TTC549 (cell line): ENCODE data around the gene NRDE2.

ENCODE experiments used
- FAIRE-seq: peaks from 2 replicates; lab custom pipeline; 2012; peaks lifted over from hg19 to GRCh38; lab: Jason Lieb, UNC

NRDE2 gene, protein sequence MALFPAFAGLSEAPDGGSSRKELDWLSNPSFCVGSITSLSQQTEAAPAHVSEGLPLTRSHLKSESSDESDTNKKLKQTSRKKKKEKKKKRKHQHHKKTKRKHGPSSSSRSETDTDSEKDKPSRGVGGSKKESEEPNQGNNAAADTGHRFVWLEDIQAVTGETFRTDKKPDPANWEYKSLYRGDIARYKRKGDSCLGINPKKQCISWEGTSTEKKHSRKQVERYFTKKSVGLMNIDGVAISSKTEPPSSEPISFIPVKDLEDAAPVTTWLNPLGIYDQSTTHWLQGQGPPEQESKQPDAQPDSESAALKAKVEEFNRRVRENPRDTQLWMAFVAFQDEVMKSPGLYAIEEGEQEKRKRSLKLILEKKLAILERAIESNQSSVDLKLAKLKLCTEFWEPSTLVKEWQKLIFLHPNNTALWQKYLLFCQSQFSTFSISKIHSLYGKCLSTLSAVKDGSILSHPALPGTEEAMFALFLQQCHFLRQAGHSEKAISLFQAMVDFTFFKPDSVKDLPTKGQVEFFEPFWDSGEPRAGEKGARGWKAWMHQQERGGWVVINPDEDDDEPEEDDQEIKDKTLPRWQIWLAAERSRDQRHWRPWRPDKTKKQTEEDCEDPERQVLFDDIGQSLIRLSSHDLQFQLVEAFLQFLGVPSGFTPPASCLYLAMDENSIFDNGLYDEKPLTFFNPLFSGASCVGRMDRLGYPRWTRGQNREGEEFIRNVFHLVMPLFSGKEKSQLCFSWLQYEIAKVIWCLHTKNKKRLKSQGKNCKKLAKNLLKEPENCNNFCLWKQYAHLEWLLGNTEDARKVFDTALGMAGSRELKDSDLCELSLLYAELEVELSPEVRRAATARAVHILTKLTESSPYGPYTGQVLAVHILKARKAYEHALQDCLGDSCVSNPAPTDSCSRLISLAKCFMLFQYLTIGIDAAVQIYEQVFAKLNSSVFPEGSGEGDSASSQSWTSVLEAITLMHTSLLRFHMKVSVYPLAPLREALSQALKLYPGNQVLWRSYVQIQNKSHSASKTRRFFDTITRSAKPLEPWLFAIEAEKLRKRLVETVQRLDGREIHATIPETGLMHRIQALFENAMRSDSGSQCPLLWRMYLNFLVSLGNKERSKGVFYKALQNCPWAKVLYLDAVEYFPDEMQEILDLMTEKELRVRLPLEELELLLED

DNA sequence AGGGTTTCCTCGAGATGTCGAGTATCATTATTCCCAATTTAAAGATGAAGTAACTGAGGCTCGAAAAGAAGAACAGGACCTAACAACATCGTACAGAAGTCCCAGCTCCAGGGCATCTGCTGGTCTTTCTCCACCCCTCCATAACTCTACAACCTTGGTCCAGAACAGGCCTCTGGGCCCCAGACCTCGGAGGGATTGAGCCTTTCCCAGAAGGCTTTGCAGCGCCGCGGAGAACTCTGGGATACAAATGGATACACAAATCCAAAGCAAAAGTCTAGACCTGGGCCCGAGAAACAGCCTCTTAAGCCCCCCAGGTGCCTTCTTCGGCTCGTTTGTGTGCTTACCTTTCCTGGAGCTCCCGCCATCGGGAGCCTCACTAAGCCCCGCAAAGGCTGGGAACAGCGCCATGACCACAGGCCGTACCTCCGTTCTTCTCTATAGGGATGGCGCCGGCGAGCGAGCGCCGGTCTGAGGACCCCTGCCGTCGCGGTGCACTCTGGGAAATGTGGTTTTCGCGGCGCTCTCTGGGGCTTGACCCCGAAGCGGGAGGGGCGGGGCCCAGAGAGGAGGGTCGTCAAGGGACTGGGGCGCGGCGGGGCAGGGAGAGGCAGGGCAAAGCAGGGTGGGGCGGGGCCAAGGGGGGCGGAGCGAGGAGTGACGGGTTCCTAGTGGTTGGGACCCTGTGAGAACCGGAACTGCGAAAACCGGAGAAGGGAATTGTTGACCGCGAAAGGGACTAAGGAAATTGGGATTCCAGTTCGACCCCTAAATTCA, at the start of gene NRDE2:
NRDE2 (minus strand) TSS at position 445 of the 774 bp plus-strand sequence; CDS start at position 408, 37 bp downstream.
- FAIRE-seq: peak; percentile 57

GRCh38 chr14:90381011-90381786, 49.5 kb upstream of the NRDE2 start:
- FAIRE-seq: no peak

DNA sequence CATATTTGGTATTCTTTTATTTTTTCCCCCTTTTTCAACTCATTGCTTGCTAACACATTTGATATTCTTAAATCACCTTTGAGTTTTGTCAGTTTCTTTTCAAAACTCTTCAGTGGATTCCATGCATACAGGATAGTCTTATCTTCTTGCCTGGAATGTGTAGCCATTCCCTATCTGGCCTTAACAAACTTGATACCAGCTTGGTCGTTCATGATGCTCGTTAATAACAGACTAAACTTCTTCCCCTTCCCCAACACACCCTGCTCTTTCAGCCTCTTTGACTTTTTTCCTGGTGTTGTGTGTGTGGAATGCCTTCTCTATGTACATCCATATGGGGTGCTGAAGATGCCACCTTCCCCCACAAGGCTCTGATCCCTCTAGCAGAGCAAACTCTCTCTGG, 47.4 kb upstream of the NRDE2 start:
- FAIRE-seq: no peak

DNA sequence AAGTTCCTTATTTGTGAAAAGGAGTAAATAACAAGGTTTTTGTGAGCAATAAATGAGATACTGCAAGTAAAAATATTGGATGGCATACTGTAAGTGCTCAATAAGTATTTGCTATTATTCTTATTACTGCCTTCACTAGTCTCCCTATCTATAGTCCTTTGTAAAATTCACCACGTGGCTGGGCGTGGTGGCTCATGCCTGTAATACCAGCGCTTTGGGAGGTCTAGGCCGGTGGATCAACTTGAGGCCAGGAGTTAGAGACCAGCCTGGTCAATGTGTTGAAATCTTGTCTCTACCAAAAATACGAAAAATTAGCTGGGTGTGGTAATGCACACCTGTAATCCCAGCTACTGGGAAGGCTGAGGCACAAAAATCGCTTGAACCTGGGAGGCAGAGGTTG, 46.5 kb upstream of the NRDE2 start:
- FAIRE-seq: no peak

DNA sequence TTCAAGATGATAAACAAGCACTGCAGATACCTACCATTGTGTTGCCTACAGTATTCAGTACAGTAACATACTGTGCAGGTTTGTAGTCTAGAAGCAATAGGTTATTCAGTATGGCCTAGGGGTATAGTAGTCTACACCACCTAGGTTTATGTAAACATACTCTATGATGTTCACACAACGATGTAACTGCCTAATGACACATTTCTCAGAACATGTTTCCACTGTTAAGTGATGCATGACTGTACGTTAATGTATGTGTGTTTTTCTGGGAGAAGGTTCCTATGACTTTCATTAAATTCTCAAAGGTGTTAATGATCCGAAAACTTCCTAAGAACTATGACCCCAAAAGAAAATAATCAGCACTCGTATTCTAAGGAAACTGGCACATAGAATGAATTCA, 44.2 kb upstream of the NRDE2 start:
- FAIRE-seq: no peak

- no peak for FAIRE-seq
Measured at GRCh38 chr14:90374813-90375212, 43.1 kb upstream of the NRDE2 start.

- no peak for FAIRE-seq
Measured at GRCh38 chr14:90373887-90374286, 42.1 kb upstream of the NRDE2 start.

- no peak for FAIRE-seq
Measured at GRCh38 chr14:90368946-90369721, 37.4 kb upstream of the NRDE2 start.

DNA sequence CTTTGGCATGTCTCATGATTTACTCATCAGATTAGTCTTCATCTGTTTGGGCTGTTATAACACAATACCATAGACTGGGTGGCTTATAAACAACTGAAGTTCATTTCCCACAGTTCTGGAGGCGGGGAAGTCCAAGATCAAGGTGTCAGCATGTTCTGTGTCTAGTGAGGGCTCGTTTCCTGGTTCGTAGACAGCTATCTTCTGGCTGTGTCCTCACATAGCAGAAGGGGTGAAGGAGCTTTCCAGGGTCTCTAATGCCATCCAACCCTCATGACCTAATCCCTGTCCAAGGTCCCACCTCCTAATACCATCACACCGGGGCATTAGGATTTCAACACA, 30.8 kb upstream of the NRDE2 start:
- no peak for FAIRE-seq

GRCh38 chr14:90361865-90362557, 30.3 kb upstream of the NRDE2 start:
- no peak for FAIRE-seq

- FAIRE-seq: no peak
Measured at GRCh38 chr14:90358359-90358758, 26.6 kb upstream of the NRDE2 start.

DNA sequence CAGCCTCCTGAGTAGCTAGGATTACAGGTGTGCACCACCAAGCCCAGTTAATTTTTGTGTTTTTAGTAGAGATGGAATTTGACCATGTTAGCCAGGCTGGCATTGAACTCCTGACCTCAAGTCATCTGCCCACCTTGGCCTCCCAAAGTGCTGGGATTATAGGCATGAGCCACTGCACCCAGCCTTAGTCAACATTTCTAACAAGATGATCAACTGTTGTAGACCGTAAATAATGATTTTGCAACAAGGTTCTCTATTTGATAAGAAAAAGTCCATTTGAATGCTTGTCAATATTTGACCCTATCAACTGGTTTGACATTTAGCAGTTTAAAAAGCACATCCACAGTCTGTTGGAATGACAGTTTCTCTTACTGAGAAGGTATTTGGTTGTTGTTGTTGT, 25.2 kb upstream of the NRDE2 start:
- no peak for FAIRE-seq

DNA sequence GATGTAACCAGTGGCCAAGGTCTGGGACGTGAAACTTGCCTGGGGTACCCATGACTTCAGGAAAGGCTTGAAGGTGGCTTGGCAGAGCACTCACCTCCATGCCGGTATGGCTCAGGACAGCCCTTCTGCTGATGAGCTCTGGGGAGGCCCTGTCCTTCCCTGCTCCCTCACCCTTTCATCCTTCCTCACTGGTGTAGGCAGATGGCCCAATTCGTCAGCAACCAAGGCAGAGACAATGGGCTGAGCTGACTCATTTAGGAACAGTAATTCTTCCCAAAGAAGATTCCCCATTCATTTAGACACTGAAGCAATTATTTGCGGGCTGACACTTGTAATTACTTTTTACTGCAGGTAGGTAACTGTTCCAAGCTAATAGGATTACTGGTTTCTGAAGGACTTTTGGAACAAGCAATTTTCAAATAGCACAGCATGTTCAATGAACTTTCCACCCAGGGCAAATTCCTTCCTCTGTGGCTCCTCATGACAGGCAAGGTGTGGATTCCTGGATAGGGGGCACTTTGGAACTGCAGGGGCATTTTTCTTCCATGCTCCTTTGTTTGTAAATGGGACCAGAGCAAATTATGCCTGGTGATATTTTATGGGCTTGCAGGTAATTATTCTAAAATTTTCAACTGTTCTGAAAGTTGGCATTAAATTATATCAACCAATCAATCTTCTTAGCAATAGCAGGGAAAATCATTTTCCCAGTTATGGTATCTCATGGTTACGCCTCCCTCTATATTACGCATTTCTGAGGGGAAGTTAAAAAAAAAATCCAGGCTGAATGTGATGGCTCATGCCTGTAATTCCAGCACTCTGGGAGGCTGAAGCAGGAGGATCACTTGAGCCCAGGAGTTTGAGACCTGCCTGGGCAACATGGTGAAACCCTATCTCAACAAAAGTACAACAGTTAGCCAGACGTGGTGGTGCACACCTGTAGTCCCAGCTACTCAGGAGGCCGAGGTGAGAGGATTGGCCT, 24.1 kb upstream of the NRDE2 start:
- FAIRE-seq: no peak

- FAIRE-seq: no peak
Measured at GRCh38 chr14:90354551-90355298, 23.0 kb upstream of the NRDE2 start.

DNA sequence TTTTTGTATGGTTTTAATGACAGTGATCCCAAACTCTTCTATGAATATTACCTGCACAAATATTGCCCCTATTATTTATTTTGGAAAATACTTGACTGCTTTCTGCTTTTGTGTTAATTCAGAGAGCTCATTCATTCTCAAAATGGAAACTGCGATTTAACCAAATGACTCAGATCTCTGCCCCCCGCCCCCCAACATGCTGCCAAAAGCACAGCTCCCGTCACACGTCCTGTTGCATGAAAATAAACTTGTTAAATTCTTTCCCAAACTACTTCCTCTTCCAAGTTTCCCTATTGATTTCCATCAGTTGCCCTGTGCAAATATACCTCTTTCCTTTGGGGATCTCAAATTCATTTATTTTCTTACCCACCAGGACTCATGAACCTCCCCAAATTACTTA, 18.0 kb upstream of the NRDE2 start:
- FAIRE-seq: no peak

- FAIRE-seq: no peak
Measured at GRCh38 chr14:90348270-90348669, 16.5 kb upstream of the NRDE2 start.

GRCh38 chr14:90345239-90345557, 13.5 kb upstream of the NRDE2 start:
- no peak for FAIRE-seq
